Measurements from ENCODE around the gene DNAJA3.
"Not testable (repeated sequence)": the region's sequence is repeated elsewhere in the genome, so short reads cannot be mapped to it uniquely, and the experiment has no call there.

DNAJA3 gene

DNA sequence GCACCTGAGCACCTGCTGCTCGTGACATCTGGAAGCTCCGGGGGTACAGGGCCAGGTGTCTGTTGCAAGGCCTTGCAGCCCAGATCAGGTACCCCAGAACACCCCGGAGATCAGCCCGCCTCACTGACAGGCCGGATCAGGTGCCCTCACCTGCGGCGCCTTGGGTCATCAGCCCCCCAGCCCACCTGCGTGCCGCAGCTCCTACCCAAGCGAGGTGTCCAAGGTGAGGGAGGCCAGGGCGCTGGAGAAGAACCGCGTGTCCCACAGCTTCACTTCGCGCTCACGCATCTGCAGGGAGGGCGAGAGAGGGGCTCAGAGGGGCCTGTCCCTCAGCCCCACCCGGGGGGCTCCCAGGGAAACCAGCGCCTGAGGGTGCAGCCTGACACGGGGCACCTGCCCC, 37.9 kb upstream of the DNAJA3 start:
- DNase-seq (ENCODE audit: low read depth), result no peak

- DNase-seq (ENCODE audit: low read depth), result no peak
Observed at GRCh38 chr16:4388271-4389021, 37.2 kb upstream of the DNAJA3 start.

GRCh38 chr16:4389051-4389955, 36.4 kb upstream of the DNAJA3 start:
- no peak for DNase-seq (ENCODE audit: low read depth)

GRCh38 chr16:4390266-4391260, 35.1 kb upstream of the DNAJA3 start:
- no peak for DNase-seq (ENCODE audit: low read depth)

DNA sequence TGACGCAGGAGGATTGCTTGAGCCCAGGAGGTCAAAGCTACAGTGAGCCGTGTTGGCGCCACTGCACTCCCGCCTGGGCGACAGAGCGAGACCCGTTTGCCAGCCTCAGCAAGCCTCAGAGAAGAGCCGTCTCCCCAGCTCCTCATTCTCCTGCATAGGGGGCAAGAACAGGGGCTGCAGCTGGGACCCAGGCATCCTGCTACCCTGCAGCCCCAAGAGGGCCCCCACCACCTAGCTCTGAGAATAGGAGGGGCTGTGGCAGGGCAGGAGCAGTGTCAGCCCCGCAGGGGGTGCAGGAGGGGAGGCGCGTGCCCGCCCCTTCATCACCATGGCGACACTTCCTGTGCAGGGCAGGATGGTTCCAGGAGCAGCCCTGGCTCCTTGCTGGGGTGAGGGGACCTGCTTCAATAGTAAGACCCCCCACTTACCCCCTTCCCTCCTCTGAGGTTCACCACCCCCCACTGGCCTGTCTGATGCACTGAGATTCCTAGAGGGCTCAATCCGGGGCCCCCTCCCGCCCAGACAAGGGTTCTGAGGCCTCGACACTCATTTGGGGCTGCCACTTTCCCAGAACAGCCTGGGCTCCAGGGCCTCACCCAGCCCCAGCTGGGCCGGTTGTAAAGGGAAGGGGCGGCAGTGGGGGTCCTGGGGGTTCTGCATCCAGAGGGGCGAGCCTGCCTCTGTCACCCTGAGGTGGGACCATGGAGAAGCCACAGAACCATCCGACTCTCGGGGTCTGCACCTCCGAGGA, 33.9 kb upstream of the DNAJA3 start:
- no peak for DNase-seq (ENCODE audit: low read depth)

DNA sequence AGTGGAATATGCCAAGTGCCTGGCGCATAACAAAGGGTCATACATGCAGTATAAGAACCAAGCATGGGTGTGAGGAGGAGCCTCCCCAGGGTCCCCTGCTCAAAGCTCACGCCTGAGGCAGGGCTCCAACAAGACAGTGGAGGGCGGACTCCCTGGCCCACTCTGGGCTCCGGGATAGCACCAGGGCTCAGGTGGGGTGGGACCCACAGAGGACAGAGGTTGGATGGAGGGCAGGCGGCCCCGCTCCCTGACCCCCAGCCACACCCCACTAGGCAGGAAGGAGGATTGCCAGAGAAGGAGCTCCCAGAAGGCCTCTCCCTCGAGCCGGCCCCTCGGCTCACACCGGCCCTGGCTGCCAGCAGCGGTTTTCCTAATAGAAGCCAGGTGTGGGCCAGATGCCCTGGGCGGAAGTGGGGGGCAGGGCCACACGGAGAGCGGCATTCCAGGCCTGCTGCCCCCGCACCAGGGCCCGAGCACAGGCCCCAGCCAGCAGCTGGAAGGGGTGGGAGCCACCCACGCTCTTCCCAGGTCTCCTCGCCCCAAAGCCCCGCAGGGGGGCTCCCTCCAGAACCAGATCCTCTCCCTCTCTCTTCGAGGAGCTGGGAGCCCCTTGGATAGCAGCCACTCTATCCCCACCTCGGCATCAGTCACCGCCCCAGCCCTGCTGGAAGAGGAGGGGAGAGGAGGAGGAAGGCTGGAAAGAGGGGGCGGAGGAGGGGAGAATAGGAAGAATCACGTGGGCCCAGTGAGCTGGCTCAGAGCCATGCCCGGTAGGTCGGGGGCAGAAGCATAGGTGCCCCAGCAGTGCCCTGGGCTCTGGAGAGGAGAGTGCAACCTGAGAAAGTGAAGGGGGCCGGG, 33.1 kb upstream of the DNAJA3 start:
- no peak for DNase-seq (ENCODE audit: low read depth)

GRCh38 chr16:4393240-4393600, 32.4 kb upstream of the DNAJA3 start:
- no peak for DNase-seq (ENCODE audit: low read depth)

DNA sequence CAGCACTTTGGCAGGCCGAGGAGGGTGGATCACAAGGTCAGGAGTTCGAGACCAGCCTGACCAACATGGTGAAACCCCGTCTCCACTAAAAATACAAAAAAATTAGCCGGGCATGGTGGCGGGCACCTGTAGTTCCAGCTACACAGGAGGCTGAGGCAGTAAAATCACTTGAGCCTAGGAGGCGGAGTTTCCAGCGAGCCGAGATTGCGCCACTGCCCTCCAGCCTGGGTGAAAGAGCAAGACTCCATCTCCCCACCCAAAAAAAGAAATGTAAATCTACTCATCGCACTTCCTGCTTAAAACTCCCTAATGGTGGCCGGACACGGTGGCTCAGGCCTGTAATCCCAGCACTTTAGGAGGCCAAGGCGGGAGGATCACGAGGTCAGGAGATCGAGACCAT, 31.8 kb upstream of the DNAJA3 start:
- not testable (repeated sequence) for DNase-seq (ENCODE audit: low read depth)

DNA sequence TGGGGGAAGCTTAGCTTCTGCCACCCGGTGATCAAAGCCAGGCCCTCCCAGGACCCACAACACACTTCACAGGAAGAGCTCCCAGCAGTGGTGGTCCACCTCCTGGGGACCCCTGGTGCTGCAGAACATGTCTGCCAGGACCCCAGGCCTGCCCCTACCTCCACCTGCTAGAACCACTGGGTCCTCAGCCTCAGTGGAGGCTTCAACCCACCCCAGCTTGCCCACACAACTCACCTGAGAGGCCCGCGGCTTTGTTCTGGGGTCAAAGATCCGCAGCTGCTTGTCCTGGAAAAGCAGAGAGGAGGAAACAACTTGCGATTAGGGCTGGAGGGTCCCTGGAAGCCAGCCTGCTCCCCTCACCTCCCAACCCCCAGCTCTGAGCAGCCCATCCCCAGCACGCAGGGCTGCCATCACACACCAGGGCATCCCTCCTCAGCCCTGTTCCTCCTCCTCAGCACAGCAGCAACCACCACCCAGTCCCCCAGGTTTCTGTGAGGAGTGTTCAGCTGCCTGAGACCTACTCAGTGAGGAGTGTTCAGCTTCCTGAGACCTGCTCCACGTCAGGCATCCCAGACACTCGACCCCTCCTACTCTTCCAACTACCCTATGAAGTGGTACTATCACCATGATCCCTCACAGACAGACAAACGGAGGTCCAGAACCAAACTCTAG, 30.5 kb upstream of the DNAJA3 start:
- no peak for DNase-seq (ENCODE audit: low read depth)

DNA sequence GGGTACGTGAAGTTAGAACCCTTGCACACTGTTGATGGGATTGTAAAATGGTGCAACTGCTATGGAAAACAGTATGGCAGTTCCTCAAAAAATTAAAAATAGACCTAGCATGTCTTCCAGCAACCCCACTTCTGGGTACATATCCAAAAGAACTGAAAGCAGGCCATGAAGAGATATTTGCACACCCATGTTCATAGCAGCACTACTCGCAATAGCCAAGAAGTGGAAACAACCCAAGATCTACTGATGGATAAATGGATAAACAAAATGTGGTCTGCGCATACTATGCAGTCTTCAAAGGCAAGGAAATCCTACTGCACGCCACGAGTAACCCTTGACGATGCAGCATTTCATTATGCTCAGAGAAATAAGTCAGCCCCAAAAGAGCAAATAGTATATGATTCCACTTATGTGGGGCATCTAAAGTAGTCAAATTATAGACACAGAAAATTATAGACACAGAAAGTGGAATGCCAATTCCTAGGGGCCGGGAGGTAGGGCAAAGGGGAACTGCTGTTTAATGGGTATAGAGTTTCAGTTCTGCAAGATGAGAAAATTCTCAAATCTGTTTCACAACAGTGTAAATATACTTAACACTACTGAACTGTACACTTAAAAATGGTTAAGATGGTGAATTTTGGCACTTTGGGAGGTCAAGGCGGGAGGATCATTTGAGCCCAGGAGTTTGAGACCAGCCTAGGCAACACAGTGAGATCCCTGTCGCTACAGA, 26.5 kb upstream of the DNAJA3 start:
- no peak for DNase-seq (ENCODE audit: low read depth)

- no peak for DNase-seq (ENCODE audit: low read depth)
Observed at GRCh38 chr16:4401094-4401501, 24.6 kb upstream of the DNAJA3 start.

GRCh38 chr16:4401510-4401909, 24.2 kb upstream of the DNAJA3 start:
- DNase-seq (ENCODE audit: low read depth), result no peak

DNA sequence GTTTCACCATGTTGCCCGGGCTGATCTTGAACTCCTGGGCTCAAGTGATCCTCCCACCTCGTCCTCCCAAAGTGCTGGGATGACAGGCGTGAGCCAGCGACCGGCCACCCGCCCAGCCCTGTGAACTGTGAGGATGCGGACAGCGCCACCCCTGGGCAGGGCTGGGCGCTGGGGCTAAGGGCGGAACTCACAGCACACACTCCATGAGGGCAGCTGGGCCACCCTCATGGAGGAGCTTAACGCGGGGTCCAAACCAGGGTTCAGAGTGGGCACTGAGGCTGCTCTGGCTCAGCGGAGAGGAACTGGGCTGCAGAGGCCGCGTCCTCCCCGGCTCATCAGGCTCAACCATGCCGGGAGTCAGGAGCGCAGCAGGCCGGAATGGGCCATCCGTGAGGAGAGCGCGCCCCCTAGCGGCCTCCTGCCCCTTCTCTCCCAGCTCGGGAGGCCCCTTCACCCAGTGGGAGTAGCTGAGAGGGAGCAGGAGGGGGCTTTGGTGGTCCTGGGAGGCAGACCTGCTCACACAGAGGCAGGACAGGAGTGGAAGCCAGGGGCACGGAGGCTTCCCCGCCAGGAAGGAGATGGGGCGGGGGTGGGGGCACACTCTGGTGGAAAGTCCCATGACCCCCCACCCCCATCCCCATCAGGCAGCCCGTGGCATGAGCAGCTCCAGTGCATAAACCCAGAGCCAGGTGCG, 23.1 kb upstream of the DNAJA3 start:
- DNase-seq (ENCODE audit: low read depth), result peak; percentile 62

DNA sequence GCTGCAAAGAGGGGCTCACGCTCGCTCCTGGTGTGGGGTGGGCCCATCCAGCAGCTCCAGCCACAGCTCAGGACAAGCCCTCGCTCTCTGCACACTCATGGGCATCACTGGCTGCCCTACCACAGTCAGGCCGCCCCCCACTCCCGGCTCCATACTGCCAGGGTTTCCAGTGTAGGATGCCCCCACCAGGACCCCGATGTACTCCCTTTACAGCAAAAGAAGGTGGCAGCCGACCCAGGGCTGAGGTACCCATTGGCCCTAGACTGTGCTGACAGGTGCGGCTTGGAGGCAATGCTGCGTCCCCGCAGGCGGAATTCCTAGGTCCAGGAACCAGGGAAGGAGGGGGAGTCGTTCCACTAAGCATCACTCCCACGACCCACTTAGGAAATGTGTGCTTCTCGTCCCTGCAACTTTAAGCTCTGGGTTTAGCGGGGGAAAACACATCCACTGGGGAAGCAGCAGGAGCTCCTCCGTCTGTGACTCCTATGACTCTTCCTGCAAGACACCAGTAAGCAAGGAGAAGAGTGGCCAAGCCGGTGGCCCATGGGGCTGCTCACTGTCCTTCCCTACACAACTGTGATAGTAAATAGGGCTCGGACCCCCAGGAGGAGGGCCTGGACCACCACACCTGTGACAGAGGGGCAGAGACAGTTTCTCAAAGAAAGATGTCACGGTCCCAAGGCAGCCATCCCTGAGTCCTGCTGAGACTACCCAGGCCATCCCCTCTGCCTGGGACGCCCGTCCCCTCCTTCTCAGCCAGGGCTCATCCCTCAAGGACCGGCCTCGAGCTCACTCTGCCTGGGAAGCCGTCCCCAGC, 22.3 kb upstream of the DNAJA3 start:
- DNase-seq (ENCODE audit: low read depth), result no peak

- no peak for DNase-seq (ENCODE audit: low read depth)
Observed at GRCh38 chr16:4404247-4404966, 21.3 kb upstream of the DNAJA3 start.

- no peak for DNase-seq (ENCODE audit: low read depth)
Observed at GRCh38 chr16:4404967-4405696, 20.5 kb upstream of the DNAJA3 start.

Data from activated T-helper 9 cell treated with anti-CD3 and anti-CD28 coated beads, Interleukin-2, amount 50 U/mL, for 16 hours (primary cell).